H4 (cell line): ENCODE measurements around the gene TMEM18. TPM values are rescaled to one million over a fixed set of nuclear protein-coding genes. Genes with fewer than 3 reads are reported as not detected.

Source experiments
- DNase-seq: peaks from one replicate; pipeline ENCODE4 v3.0.0-alpha.2; 2015; ENCODE audit warnings: low spot score
- total RNA-seq: library from RNA; depleted of rRNA; stranded (reverse); fragments of >200 nt; shearing (Covaris generic); gene quantifications from 2 replicates; pipeline ENCODE4 v1.2.3, GENCODE V29; 2014

Gene TMEM18
- total RNA-seq, 1 experiment from 2014 or later, result 17.6 TPM

GRCh38 chr2:620471-621302 lies 56.5 kb downstream of the TMEM18 start:
- no peak for DNase-seq

- DNase-seq, result no peak
Measured at GRCh38 chr2:620004-620403, 57.2 kb downstream of the TMEM18 start.

- no peak for DNase-seq
Measured at GRCh38 chr2:618422-618990, 58.7 kb downstream of the TMEM18 start.

- DNase-seq, result no peak
Measured at GRCh38 chr2:618005-618404, 59.2 kb downstream of the TMEM18 start.
